HEK293 (cell line): ENCODE data around the gene IRF3.

Source experiments
- BCL11B ChIP-seq: fragments of 450-650 bp; formaldehyde crosslinking; IDR thresholded peaks from 2 replicates; pipeline ENCODE4 v1.5.1; 2016; ENCODE audit warnings: low read depth, missing biosample characterization, missing genetic modification characterization
- HOXD13 ChIP-seq: sonication (generic); formaldehyde crosslinking; IDR thresholded peaks from 2 replicates; pipeline ENCODE4 v1.8.0; 2022; ENCODE audit warnings: missing genetic modification reagents, borderline replicate concordance
- SP2 ChIP-seq: fragments of 450-650 bp; formaldehyde crosslinking; IDR thresholded peaks from 2 replicates; pipeline ENCODE4 v1.5.1; 2016; ENCODE audit warnings: missing biosample characterization, missing genetic modification characterization
- SP7 ChIP-seq: fragments of 450-650 bp; formaldehyde crosslinking; IDR thresholded peaks from 2 replicates; pipeline ENCODE4 v1.5.1; 2016; ENCODE audit warnings: missing biosample characterization, missing genetic modification characterization
- WT1 ChIP-seq: fragments of 450-650 bp; formaldehyde crosslinking; IDR thresholded peaks from 2 replicates; pipeline ENCODE4 v1.5.1; 2016; ENCODE audit warnings: missing biosample characterization, missing genetic modification characterization
- ZFP69B ChIP-seq: fragments of 450-650 bp; formaldehyde crosslinking; IDR thresholded peaks from 2 replicates; pipeline ENCODE4 v1.5.1; 2016; ENCODE audit warnings: missing biosample characterization, missing genetic modification characterization
- ZNF114 ChIP-seq: fragments of 450-650 bp; formaldehyde crosslinking; IDR thresholded peaks from 2 replicates; pipeline ENCODE4 v1.5.0; 2017; ENCODE audit warnings: missing biosample characterization, missing genetic modification characterization
- ZNF169 ChIP-seq: fragments of 450-650 bp; formaldehyde crosslinking; IDR thresholded peaks from 2 replicates; pipeline ENCODE4 v1.5.1; 2016; ENCODE audit warnings: missing biosample characterization, missing genetic modification characterization
- ZNF19 ChIP-seq: fragments of 450-650 bp; formaldehyde crosslinking; IDR thresholded peaks from 2 replicates; pipeline ENCODE4; 2016; ENCODE audit warnings: missing biosample characterization, missing genetic modification characterization, low read depth
- ZNF211 ChIP-seq: fragments of 450-650 bp; formaldehyde crosslinking; IDR thresholded peaks from 2 replicates; pipeline ENCODE4 v1.5.1; 2016; ENCODE audit warnings: low read depth, missing biosample characterization, missing genetic modification characterization
- ZNF223 ChIP-seq: fragments of 450-650 bp; formaldehyde crosslinking; IDR thresholded peaks from 2 replicates; pipeline ENCODE4 v1.5.1; 2016; ENCODE audit warnings: missing biosample characterization, missing genetic modification characterization
- ZNF23 ChIP-seq: fragments of 450-650 bp; formaldehyde crosslinking; IDR thresholded peaks from 2 replicates; pipeline ENCODE4 v1.5.1; 2016; ENCODE audit warnings: missing biosample characterization, missing genetic modification characterization, borderline replicate concordance
- ZNF24 ChIP-seq: fragments of 450-650 bp; formaldehyde crosslinking; IDR thresholded peaks from 2 replicates; pipeline ENCODE4 v1.5.1; 2016; ENCODE audit warnings: missing biosample characterization, missing genetic modification characterization
- ZNF302 ChIP-seq: fragments of 450-650 bp; formaldehyde crosslinking; IDR thresholded peaks from 2 replicates; pipeline ENCODE4 v1.5.1; 2016; ENCODE audit warnings: missing biosample characterization, missing genetic modification characterization, low read depth
- ZNF324 ChIP-seq: fragments of 450-650 bp; formaldehyde crosslinking; IDR thresholded peaks from 2 replicates; pipeline ENCODE4 v1.5.1; 2016; ENCODE audit warnings: missing biosample characterization, missing genetic modification characterization
- ZNF335 ChIP-seq: fragments of 450-650 bp; formaldehyde crosslinking; conservative IDR thresholded peaks from 2 replicates; pipeline ENCODE4 v1.5.1; 2016; ENCODE audit warnings: missing biosample characterization, missing genetic modification characterization
- ZNF341 ChIP-seq: fragments of 450-650 bp; formaldehyde crosslinking; IDR thresholded peaks from 2 replicates; pipeline ENCODE4; 2016; ENCODE audit warnings: low read depth, missing biosample characterization, missing genetic modification characterization
- ZNF350 ChIP-seq: fragments of 450-650 bp; formaldehyde crosslinking; IDR thresholded peaks from 2 replicates; pipeline ENCODE4 v1.5.0; 2017; ENCODE audit warnings: missing biosample characterization, mild to moderate bottlenecking, missing genetic modification characterization
- ZNF529 ChIP-seq: fragments of 450-650 bp; formaldehyde crosslinking; IDR thresholded peaks from 2 replicates; pipeline ENCODE4 v1.5.1; 2017; ENCODE audit warnings: missing genetic modification characterization, missing biosample characterization; ENCODE audit not compliant: insufficient replicate concordance
- ZNF558 ChIP-seq: fragments of 450-650 bp; formaldehyde crosslinking; IDR thresholded peaks from 2 replicates; pipeline ENCODE4 v1.5.1; 2016; ENCODE audit warnings: missing biosample characterization, missing genetic modification characterization
- ZNF561 ChIP-seq: fragments of 450-650 bp; IDR thresholded peaks from 2 replicates; pipeline ENCODE4 v1.5.1; 2018; ENCODE audit warnings: missing biosample characterization, missing genetic modification characterization, borderline replicate concordance
- ZNF626 ChIP-seq: fragments of 450-650 bp; sonication (Bioruptor Pico); formaldehyde crosslinking; IDR thresholded peaks from 2 replicates; pipeline ENCODE4 v1.5.1; 2018; ENCODE audit warnings: missing biosample characterization, missing genetic modification characterization, inconsistent platforms
- ZNF654 ChIP-seq: fragments of 450-650 bp; formaldehyde crosslinking; IDR thresholded peaks from 2 replicates; pipeline ENCODE4 v1.5.1; 2016; ENCODE audit warnings: low read depth, missing biosample characterization, missing genetic modification characterization
- ZNF791 ChIP-seq: fragments of 450-650 bp; formaldehyde crosslinking; IDR thresholded peaks from 2 replicates; pipeline ENCODE4 v1.5.1; 2016; ENCODE audit warnings: missing biosample characterization, missing genetic modification characterization
- ZNF830 ChIP-seq: fragments of 450-650 bp; IDR thresholded peaks from 2 replicates; pipeline ENCODE4 v1.5.0; 2018; ENCODE audit warnings: missing biosample characterization, missing genetic modification characterization, low read depth, mild to moderate bottlenecking, moderate library complexity
- ZNF837 ChIP-seq: fragments of 450-650 bp; formaldehyde crosslinking; IDR thresholded peaks from 2 replicates; pipeline ENCODE4 v1.5.1; 2016; ENCODE audit warnings: missing biosample characterization, missing genetic modification characterization
- ZSCAN30 ChIP-seq: fragments of 450-650 bp; IDR thresholded peaks from 2 replicates; pipeline ENCODE4 v1.5.1; 2018; ENCODE audit warnings: missing biosample characterization, mild to moderate bottlenecking, missing genetic modification characterization, moderate library complexity
- TF ChIP-seq, protein P1 (sequence below): fragments of 450-650 bp; formaldehyde crosslinking; IDR thresholded peaks from 2 replicates; pipeline ENCODE4 v1.5.1; 2016; ENCODE audit warnings: missing biosample characterization, missing genetic modification characterization
- TF ChIP-seq, protein P2 (sequence below): fragments of 450-650 bp; formaldehyde crosslinking; IDR thresholded peaks from 2 replicates; pipeline ENCODE4 v1.5.1; 2016; ENCODE audit warnings: missing biosample characterization, missing genetic modification characterization, low read depth
- TF ChIP-seq, protein P3 (sequence below): fragments of 450-650 bp; formaldehyde crosslinking; IDR thresholded peaks from 2 replicates; pipeline ENCODE4 v1.5.1; 2017; ENCODE audit warnings: missing biosample characterization, missing genetic modification characterization
- TF ChIP-seq, protein P4 (sequence below): fragments of 450-650 bp; IDR thresholded peaks from 2 replicates; pipeline ENCODE4 v1.5.1; 2018; ENCODE audit warnings: missing biosample characterization, mild to moderate bottlenecking, missing genetic modification characterization

The IRF3 gene

DNA sequence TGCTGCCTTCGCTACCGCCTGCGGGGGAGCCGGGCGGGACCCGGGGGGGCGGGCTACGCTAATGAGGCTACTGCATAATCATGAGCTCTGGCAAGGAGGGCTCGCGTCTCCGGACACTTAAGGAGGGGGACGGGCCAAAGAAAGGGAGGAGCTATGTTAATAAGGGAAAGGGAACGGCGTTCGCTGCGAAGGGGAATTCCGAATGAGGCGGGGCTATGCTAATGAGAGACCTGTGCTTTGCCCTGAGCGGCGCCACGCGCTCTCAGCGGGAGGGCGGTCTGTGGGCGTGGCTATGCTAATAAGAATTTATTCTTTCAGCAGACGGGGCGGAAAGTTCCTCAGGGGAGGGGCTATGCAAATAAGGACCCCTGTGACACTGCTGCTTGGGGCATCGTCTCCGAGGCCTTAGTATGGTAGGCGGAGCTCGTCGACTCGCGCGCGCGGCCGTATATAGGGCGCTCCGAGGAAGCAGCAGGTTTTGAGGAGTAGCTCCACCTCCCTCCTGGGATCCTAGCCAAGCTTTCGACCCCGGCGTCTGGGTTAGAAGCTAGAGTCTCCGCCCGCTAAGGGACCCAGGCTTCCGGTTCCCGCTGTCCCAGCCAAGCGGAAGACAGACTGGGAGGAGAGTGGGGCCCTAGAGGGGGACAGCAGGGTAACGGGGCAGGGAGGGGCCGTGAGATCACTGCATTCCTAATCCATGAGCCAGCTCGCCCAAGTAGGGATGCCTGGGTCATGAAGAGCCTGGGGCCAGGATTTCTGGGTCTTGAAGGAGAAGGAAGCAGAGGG, 25.4 kb downstream of the IRF3 start, which contains the start of gene RRAS (continued):
- no peak for TF ChIP-seq ZNF529
- TF ChIP-seq, protein P1, sequence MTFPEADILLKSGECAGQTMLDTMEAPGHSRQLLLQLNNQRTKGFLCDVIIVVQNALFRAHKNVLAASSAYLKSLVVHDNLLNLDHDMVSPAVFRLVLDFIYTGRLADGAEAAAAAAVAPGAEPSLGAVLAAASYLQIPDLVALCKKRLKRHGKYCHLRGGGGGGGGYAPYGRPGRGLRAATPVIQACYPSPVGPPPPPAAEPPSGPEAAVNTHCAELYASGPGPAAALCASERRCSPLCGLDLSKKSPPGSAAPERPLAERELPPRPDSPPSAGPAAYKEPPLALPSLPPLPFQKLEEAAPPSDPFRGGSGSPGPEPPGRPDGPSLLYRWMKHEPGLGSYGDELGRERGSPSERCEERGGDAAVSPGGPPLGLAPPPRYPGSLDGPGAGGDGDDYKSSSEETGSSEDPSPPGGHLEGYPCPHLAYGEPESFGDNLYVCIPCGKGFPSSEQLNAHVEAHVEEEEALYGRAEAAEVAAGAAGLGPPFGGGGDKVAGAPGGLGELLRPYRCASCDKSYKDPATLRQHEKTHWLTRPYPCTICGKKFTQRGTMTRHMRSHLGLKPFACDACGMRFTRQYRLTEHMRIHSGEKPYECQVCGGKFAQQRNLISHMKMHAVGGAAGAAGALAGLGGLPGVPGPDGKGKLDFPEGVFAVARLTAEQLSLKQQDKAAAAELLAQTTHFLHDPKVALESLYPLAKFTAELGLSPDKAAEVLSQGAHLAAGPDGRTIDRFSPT (tag by site-specific recombination), result peak; percentile 98
- TF ChIP-seq, protein P2, sequence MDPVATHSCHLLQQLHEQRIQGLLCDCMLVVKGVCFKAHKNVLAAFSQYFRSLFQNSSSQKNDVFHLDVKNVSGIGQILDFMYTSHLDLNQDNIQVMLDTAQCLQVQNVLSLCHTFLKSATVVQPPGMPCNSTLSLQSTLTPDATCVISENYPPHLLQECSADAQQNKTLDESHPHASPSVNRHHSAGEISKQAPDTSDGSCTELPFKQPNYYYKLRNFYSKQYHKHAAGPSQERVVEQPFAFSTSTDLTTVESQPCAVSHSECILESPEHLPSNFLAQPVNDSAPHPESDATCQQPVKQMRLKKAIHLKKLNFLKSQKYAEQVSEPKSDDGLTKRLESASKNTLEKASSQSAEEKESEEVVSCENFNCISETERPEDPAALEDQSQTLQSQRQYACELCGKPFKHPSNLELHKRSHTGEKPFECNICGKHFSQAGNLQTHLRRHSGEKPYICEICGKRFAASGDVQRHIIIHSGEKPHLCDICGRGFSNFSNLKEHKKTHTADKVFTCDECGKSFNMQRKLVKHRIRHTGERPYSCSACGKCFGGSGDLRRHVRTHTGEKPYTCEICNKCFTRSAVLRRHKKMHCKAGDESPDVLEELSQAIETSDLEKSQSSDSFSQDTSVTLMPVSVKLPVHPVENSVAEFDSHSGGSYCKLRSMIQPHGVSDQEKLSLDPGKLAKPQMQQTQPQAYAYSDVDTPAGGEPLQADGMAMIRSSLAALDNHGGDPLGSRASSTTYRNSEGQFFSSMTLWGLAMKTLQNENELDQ (tag by site-specific recombination), result 0 out of 2 replicates have a peak, but pooled peaks have one; percentile 30
- no peak for TF ChIP-seq ZNF114 (tag by site-specific recombination)
- TF ChIP-seq ZNF324 (tag by site-specific recombination), result peak; percentile 97
- TF ChIP-seq, protein P3, sequence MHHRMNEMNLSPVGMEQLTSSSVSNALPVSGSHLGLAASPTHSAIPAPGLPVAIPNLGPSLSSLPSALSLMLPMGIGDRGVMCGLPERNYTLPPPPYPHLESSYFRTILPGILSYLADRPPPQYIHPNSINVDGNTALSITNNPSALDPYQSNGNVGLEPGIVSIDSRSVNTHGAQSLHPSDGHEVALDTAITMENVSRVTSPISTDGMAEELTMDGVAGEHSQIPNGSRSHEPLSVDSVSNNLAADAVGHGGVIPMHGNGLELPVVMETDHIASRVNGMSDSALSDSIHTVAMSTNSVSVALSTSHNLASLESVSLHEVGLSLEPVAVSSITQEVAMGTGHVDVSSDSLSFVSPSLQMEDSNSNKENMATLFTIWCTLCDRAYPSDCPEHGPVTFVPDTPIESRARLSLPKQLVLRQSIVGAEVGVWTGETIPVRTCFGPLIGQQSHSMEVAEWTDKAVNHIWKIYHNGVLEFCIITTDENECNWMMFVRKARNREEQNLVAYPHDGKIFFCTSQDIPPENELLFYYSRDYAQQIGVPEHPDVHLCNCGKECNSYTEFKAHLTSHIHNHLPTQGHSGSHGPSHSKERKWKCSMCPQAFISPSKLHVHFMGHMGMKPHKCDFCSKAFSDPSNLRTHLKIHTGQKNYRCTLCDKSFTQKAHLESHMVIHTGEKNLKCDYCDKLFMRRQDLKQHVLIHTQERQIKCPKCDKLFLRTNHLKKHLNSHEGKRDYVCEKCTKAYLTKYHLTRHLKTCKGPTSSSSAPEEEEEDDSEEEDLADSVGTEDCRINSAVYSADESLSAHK (tag by site-specific recombination), result peak; percentile 77
- peak; percentile 88 for TF ChIP-seq WT1 (tag by site-specific recombination)
- TF ChIP-seq ZNF654, result no peak
- peak; percentile 90 for TF ChIP-seq BCL11B (tag by site-specific recombination)
- TF ChIP-seq ZNF23 (tag by site-specific recombination), result no peak
- TF ChIP-seq ZNF830, result no peak
- no peak for TF ChIP-seq ZNF626
- TF ChIP-seq ZNF791, result no peak
- TF ChIP-seq, protein P4, sequence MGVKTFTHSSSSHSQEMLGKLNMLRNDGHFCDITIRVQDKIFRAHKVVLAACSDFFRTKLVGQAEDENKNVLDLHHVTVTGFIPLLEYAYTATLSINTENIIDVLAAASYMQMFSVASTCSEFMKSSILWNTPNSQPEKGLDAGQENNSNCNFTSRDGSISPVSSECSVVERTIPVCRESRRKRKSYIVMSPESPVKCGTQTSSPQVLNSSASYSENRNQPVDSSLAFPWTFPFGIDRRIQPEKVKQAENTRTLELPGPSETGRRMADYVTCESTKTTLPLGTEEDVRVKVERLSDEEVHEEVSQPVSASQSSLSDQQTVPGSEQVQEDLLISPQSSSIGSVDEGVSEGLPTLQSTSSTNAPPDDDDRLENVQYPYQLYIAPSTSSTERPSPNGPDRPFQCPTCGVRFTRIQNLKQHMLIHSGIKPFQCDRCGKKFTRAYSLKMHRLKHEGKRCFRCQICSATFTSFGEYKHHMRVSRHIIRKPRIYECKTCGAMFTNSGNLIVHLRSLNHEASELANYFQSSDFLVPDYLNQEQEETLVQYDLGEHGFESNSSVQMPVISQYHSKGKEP (tag by site-specific recombination), result peak; percentile 53
- TF ChIP-seq ZNF169, result no peak
- TF ChIP-seq ZNF335, result peak; percentile 82
- TF ChIP-seq SP7 (tag by site-specific recombination), result peak; percentile 90
- no peak for TF ChIP-seq ZNF350 (tag by site-specific recombination)
- peak; percentile 24; the same call in 1 of the 2 replicates for TF ChIP-seq ZNF561 (tag by site-specific recombination)
- TF ChIP-seq ZNF19 (tag by site-specific recombination), result no peak
- TF ChIP-seq ZFP69B (tag by site-specific recombination), result peak; percentile 98
- TF ChIP-seq ZNF24, result peak; percentile 93
- TF ChIP-seq ZNF211 (tag by site-specific recombination), result no peak
- TF ChIP-seq SP2 (tag by site-specific recombination), result peak; percentile 81
- TF ChIP-seq ZNF302 (tag by site-specific recombination), result no peak
- TF ChIP-seq ZNF341, result peak; percentile 75
- TF ChIP-seq ZNF223 (tag by site-specific recombination), result no peak
- peak; percentile 97 for TF ChIP-seq ZSCAN30 (tag by site-specific recombination)
- peak; percentile 24; the same call in 1 of the 2 replicates for TF ChIP-seq ZNF558 (tag by site-specific recombination)
- TF ChIP-seq HOXD13, result no peak
- no peak for TF ChIP-seq ZNF837 (tag by site-specific recombination)
